Measurements from ENCODE around the gene RABGAP1L. TPM values are rescaled to one million over a fixed set of nuclear protein-coding genes. Genes with fewer than 3 reads are reported as not detected.

RABGAP1L gene
- total RNA-seq, 2 donors from 2014 or later = 37.9 to 59.8 TPM

DNA sequence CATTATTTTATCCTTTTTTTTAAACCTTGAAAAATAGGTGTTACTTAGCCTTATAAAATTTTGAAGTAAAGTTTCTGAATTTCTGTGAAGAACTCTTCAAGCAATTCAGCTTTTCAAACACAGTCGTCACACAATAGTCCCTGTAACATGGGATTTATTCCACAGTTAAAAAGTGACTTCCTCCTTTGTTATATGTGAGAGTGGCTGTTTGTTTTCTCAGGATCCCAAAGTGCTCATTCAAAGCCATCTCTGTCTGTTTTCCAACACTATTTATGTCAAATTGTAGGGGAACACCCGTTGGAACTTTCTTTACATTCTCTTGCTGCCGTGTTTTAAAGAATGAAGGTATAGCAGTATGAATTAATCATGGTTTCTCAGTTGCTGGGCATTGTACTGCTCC is 207.6 kb downstream of the RABGAP1L start:
- no peak overlapping the region for H3K4me3 ChIP-seq
- H3K4me1 ChIP-seq (ENCODE audit: control insufficient read depth in 1 of 2, low read depth in 2 of 2) = no peaks in the 10 kb centered on the region
- TF ChIP-seq CTCF (IDR thresholded peaks at IDR 0.05) = no peak
- H3K27me3 ChIP-seq (replicated peaks; ENCODE audit: insufficient read depth) = no peaks in the 10 kb centered on the region
- no peaks in the 10 kb centered on the region for H3K9me3 ChIP-seq
- no peak for DNase-seq (ENCODE audit: low spot score)
- H3K27ac ChIP-seq = no peak overlapping the region
- no peak for ATAC-seq (ENCODE audit: insufficient number of reproducible peaks, low FRiP score, low read depth)
- no peaks in the 10 kb centered on the region for H3K36me3 ChIP-seq

DNA sequence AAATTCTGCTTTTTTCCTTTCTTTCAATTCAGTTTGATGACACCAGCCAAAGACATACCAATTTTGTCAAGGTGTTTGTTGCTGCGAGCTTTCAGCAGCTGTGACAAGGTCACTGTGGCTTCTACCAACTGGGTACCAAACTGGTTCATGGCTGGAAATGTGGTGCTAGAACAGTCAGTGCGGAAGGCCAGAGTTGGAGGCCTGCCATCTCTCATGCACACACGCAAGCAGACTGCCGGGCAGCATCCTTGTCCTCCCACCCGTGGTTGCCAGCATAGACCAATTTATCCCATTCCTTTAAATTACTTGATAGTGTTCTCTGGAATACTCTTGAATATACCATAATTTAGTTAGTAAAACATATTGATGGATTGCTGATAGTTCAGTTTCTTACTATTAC is 208.6 kb downstream of the RABGAP1L start:
- no peak for TF ChIP-seq CTCF (IDR thresholded peaks at IDR 0.05)
- no peaks in the 10 kb centered on the region for H3K9me3 ChIP-seq
- ATAC-seq (ENCODE audit: insufficient number of reproducible peaks, low FRiP score, low read depth) = no peak
- no peak overlapping the region for H3K4me3 ChIP-seq
- DNase-seq (ENCODE audit: low spot score) = no peak
- no peaks in the 10 kb centered on the region for H3K27me3 ChIP-seq (replicated peaks; ENCODE audit: insufficient read depth)
- H3K4me1 ChIP-seq (ENCODE audit: control insufficient read depth in 1 of 2, low read depth in 2 of 2) = no peaks in the 10 kb centered on the region
- no peak overlapping the region for H3K27ac ChIP-seq
- H3K36me3 ChIP-seq = no peaks in the 10 kb centered on the region

GRCh38 chr1:174376030-174376429 is 216.7 kb downstream of the RABGAP1L start:
- ATAC-seq (ENCODE audit: insufficient number of reproducible peaks, low FRiP score, low read depth) (no peak), DNase-seq (ENCODE audit: low spot score) (no peak)
- Histone ChIP-seq H3K4me1 (ENCODE audit: control insufficient read depth in 1 of 2, low read depth in 2 of 2) (no peaks in the 10 kb centered on the region), H3K36me3 (no peaks in the 10 kb centered on the region), H3K27ac (no peak overlapping the region), H3K27me3 (replicated peaks; ENCODE audit: insufficient read depth) (no peaks in the 10 kb centered on the region), H3K9me3 (no peaks in the 10 kb centered on the region), H3K4me3 (no peak overlapping the region)
- no peak for TF ChIP-seq CTCF (IDR thresholded peaks at IDR 0.05)

- ATAC-seq (ENCODE audit: insufficient number of reproducible peaks, low FRiP score, low read depth) (no peak), DNase-seq (ENCODE audit: low spot score) (no peak)
- Histone ChIP-seq H3K27ac (no peak overlapping the region), H3K36me3 (no peaks in the 10 kb centered on the region), H3K4me3 (no peak overlapping the region), H3K4me1 (ENCODE audit: control insufficient read depth in 1 of 2, low read depth in 2 of 2) (no peaks in the 10 kb centered on the region), H3K27me3 (replicated peaks; ENCODE audit: insufficient read depth) (no peaks in the 10 kb centered on the region), H3K9me3 (no peaks in the 10 kb centered on the region)
- no peak for TF ChIP-seq CTCF (IDR thresholded peaks at IDR 0.05)
These were observed 232.4 kb downstream of the RABGAP1L start for GRCh38 chr1:174391716-174392115.

- DNase-seq (ENCODE audit: low spot score) (no peak), ATAC-seq (ENCODE audit: insufficient number of reproducible peaks, low FRiP score, low read depth) (no peak)
- no peak for TF ChIP-seq CTCF (IDR thresholded peaks at IDR 0.05)
- H3K27me3 ChIP-seq (replicated peaks; ENCODE audit: insufficient read depth) = no peaks in the 10 kb centered on the region
- H3K4me3 ChIP-seq = no peak overlapping the region
- H3K27ac ChIP-seq = no peak overlapping the region
- H3K4me1 ChIP-seq (ENCODE audit: control insufficient read depth in 1 of 2, low read depth in 2 of 2) = no peaks in the 10 kb centered on the region
- no peaks in the 10 kb centered on the region for H3K36me3 ChIP-seq
- H3K9me3 ChIP-seq = no peaks in the 10 kb centered on the region
These were observed 234.6 kb downstream of the RABGAP1L start for GRCh38 chr1:174393885-174394284.

Measured in thoracic aorta (tissue), 2 donors.